ENCODE results near the gene UBAP2.

- TF ChIP-seq CTCF (IDR thresholded peaks at IDR 0.05; ENCODE audit: low read length) = no peak
- TF ChIP-seq EZH2 (IDR thresholded peaks at IDR 0.05; ENCODE audit: borderline replicate concordance, low read length) = no peak
Measured at GRCh38 chr9:34037626-34038025, 11.1 kb downstream of the UBAP2 start.

All from OCI-LY1 (cell line).